Kidney epithelial cell (primary cell): ENCODE data around the gene RPL3. TPM values are rescaled to one million over a fixed set of nuclear protein-coding genes. Genes with fewer than 3 reads are reported as not detected.

Experiments used
- DNase-seq: peaks from one replicate; pipeline ENCODE4 v3.0.0-alpha.2; 2010; ENCODE audit warnings: low read depth
- H3K27me3 ChIP-seq: 2 replicates; pipeline ENCODE4 v1.6.0; 2011; ENCODE audit warnings: low read length; ENCODE audit not compliant: control insufficient read depth, insufficient read depth
- H3K36me3 ChIP-seq: 2 replicates; pipeline ENCODE4 v1.5.1; 2011; ENCODE audit warnings: low read length; ENCODE audit not compliant: control insufficient read depth, insufficient read depth
- H3K4me3 ChIP-seq: 2 replicates; pipeline ENCODE4 v1.5.1; 2011; ENCODE audit warnings: low read depth, mild to moderate bottlenecking, control low read depth, low read length
- total RNA-seq: library from RNA; depleted of rRNA; stranded (reverse); fragments of >200 nt; gene quantifications from 2 replicates; pipeline ENCODE4 v1.2.3, GENCODE V29; 2015
- TF ChIP-seq, protein P1 (sequence below): IDR thresholded peaks from 2 replicates; pipeline ENCODE4 v1.5.1; 2011; ENCODE audit warnings: mild to moderate bottlenecking, moderate library complexity, low read length, control low read depth, inconsistent platforms; ENCODE audit not compliant: insufficient read depth, poor library complexity, severe bottlenecking

The RPL3 gene
- total RNA-seq, 1 donor from 2014 or later, result 2,742 TPM

DNA sequence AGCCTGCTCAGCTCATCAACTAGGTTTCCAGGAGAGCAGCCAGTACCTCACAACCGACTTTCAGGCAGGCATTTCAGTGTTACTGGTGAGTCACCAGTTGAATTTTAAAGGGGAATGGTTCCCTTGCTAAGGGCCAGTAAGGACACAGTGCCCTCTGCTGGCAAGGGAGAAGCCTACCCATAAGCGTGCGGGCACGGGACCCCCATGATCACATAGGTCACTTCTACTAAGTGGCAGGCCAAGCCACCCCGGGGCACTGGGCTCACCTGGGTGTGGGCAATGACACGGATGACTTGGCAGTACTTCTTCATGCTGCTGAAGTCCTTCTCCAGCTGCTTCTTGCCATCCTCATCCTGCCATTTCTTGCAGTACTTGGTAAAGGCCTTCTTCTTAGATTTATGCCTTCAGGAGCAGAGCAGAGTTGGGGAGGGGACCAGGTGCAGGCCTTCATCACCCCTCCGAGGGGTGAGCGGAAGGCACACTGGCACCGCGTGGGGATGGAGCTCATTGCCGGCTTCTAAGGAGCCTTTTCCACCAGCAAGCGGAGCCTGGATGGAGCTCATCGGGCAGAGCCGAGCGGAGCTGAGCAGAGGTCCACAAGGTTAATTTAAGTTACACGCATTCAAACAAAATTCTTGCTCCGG lies 2.9 kb downstream of the RPL3 start:
- Histone ChIP-seq H3K36me3 (peaks cover 26% of the 10 kb centered on the region), H3K27me3 (no peaks in the 10 kb centered on the region)
- peak; percentile 86 for DNase-seq

DNA sequence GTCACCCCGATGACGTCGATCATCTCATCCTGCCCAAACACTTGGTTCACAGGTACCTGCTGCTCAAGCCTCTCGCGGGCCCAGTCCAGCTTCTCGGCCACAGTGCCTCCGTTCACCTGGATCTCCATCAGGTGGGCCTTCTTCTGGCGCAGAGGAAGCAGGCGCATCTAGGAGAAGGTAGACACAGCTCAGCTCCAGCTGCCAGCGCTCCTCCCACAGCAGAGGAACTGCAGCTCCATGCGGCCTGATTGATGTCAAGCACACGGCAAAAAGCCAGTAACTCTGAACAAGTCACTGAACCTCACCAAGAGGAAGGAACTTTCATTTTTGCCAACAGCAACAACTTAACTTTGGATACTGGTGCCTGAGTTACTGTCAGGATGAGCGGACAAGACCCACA lies 4.0 kb downstream of the RPL3 start:
- peaks cover 26% of the 10 kb centered on the region for H3K36me3 ChIP-seq
- no peak overlapping the region for H3K4me3 ChIP-seq

More for the DNA sequence above, 2.9 kb downstream of the RPL3 start:
- peak overlapping the region; percentile 82 for H3K4me3 ChIP-seq
- TF ChIP-seq, protein P1, sequence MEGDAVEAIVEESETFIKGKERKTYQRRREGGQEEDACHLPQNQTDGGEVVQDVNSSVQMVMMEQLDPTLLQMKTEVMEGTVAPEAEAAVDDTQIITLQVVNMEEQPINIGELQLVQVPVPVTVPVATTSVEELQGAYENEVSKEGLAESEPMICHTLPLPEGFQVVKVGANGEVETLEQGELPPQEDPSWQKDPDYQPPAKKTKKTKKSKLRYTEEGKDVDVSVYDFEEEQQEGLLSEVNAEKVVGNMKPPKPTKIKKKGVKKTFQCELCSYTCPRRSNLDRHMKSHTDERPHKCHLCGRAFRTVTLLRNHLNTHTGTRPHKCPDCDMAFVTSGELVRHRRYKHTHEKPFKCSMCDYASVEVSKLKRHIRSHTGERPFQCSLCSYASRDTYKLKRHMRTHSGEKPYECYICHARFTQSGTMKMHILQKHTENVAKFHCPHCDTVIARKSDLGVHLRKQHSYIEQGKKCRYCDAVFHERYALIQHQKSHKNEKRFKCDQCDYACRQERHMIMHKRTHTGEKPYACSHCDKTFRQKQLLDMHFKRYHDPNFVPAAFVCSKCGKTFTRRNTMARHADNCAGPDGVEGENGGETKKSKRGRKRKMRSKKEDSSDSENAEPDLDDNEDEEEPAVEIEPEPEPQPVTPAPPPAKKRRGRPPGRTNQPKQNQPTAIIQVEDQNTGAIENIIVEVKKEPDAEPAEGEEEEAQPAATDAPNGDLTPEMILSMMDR, result peak; percentile 91

DNA sequence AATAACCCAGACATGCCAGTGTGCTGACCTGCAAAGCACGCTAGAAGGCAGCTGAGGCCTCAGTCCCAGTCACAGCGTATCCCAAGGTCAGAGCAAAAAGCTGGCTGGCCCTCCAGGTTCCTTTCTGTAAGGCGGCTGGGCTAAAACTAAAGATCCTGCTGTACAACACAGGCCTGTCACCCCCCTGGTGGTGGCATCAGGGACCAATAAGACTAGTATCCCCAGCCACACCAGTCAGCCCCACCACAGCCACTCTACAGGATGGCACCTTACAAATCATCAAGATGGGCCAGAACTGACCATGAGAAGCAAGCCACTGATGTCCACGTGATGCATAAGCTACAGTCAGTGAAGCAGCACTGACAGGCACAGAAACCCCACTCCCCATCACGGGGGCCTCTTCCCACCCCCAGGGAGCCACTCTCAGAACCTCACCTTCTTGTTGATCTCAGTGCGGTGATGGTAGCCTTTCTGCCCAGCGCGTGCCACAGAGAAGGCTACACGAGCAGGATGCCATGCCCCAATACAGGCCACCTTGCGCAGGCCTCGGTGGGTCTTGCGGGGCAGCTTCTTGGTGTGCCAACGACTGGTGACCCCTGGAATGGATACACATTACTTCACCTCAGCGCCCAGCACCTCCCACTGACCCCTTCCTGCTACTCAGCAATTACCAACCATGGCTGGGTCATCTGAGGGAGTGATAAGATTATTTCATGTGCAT lies 5.0 kb downstream of the RPL3 start:
- H3K27me3 ChIP-seq, result no peaks in the 10 kb centered on the region
- peaks cover 26% of the 10 kb centered on the region for H3K36me3 ChIP-seq
- TF ChIP-seq, protein P1, result peak; percentile 22
- no peak overlapping the region for H3K4me3 ChIP-seq
- DNase-seq, result no peak

More for the DNA sequence above, 4.0 kb downstream of the RPL3 start:
- TF ChIP-seq, protein P1, result no peak
- no peaks in the 10 kb centered on the region for H3K27me3 ChIP-seq
- DNase-seq, result no peak

DNA sequence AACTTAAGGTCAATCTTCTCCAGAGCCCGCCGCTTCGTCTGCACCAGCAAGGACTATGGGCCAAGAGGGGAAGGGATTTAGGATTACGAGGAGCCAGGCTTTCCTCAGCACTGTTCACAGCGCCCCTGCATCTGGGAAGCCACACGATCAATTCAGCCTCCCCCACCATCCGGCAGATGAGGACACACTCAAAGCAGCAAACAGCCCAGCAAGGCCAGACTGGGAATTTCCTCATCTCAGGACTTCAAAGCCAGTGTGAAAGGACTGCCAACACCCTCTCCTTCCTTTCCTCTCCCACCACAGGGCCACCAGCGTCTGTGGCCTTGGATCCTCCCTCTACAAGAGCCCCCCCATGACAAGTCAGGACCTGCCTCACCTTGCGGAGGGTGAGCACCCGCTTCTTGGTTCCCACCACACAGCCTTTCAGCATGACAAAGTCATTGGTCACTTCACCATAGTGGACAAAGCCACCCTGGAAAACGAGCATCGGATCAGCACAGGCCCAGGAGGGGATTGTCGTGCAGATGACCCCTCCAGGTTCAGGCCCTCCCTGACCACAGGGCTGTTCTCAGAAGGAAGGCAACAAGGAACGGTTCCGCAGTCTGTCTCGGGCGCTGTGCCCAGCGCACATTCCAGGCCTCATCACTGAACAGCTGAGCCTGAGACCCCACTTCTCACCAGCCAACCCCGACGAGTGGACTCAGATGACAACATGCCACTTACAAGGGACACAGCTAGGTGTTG lies 6.0 kb downstream of the RPL3 start:
- TF ChIP-seq, protein P1, result no peak
- H3K36me3 ChIP-seq, result peaks cover 26% of the 10 kb centered on the region
- H3K4me3 ChIP-seq, result no peak overlapping the region
- no peak for DNase-seq
- H3K27me3 ChIP-seq, result no peaks in the 10 kb centered on the region

DNA sequence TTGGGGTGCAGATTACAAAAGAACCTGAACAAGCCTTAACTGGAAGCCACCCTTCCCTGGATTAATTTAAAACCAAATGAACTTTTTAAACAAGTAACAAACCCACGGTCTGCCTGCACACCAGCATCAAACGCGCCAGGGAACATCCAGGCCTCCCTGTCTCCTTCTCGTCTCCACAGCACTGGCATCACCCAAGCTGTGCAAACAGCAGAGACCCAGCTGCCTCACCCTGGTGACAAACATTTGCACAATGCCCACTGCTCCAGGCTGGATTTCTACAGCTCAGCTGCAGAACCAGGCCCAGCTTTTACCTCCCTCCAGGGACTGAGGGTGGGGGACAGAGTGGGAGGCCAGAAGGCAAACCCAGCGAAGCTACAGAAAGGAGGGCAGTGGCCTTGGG lies 7.0 kb downstream of the RPL3 start:
- peaks cover 26% of the 10 kb centered on the region for H3K36me3 ChIP-seq
- TF ChIP-seq, protein P1, result no peak
- H3K4me3 ChIP-seq, result no peak overlapping the region
- no peaks in the 10 kb centered on the region for H3K27me3 ChIP-seq
- no peak for DNase-seq
